ENCODE measurements around the gene YIPF5. TPM values are rescaled to one million over a fixed set of nuclear protein-coding genes. Genes with fewer than 3 reads are reported as not detected.

The YIPF5 gene
- total RNA-seq, 1 donor from 2014 or later, result 31.0 TPM

DNA sequence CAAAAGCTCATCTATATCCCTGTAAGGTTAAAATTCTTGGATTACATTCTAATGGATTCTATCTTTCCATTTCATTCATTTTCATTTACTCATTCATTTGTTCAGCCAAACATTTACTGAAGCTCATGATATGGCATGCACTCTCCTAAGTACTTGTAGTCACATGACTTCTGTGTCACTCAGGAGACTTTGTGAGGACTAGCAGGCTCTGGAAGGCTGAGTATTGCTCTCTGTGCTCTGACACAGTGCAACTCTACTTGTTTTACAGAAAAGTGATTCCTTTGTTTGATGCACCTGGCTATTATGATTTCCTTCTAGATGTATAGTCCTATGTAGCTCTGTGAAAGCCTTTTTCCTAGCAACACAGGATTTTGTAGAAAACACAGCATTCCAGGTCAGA, 53.0 kb downstream of the YIPF5 start:
- TF ChIP-seq CTCF (IDR thresholded peaks at IDR 0.05), result no peak
- H3K27me3 ChIP-seq, result no peaks in the 10 kb centered on the region
- H3K36me3 ChIP-seq, result no peaks in the 10 kb centered on the region
- H3K9me3 ChIP-seq, result no peaks in the 10 kb centered on the region
- no peak for DNase-seq (ENCODE audit: low spot score in 2 of 2)
- intact Hi-C loops (cut with DNase I), result no loop called here
- H3K4me1 ChIP-seq, result no peaks in the 10 kb centered on the region
- no peak overlapping the region for H3K27ac ChIP-seq
- H3K4me3 ChIP-seq, result no peak overlapping the region

GRCh38 chr5:144114571-144114970, 55.9 kb downstream of the YIPF5 start:
- no peak for TF ChIP-seq CTCF (IDR thresholded peaks at IDR 0.05)
- intact Hi-C loops (cut with DNase I), result no loop called here

More at GRCh38 chr5:144114571-144114970, 55.9 kb downstream of the YIPF5 start:
- no peaks in the 10 kb centered on the region for H3K9me3 ChIP-seq
- H3K4me3 ChIP-seq, result no peak overlapping the region
- no peaks in the 10 kb centered on the region for H3K27me3 ChIP-seq
- H3K27ac ChIP-seq, result no peak overlapping the region
- no peaks in the 10 kb centered on the region for H3K36me3 ChIP-seq
- DNase-seq (ENCODE audit: low spot score in 2 of 2), result no peak
- no peaks in the 10 kb centered on the region for H3K4me1 ChIP-seq

Other genes with a start within 250 kb of the YIPF5 start
- 0.64 TPM for gene KCTD16, start 214 bp upstream of the YIPF5 start, total RNA-seq

Data from ascending aorta (tissue), 2 donors.